Activated CD4-positive, alpha-beta T cell treated with anti-CD3 and anti-CD28 coated beads, Interleukin-2, amount 50 U/mL, for 24 hours (primary cell): Measurements from ENCODE around the gene TMEM213.
"Not testable (repeated sequence)": the region's sequence is repeated elsewhere in the genome, so short reads cannot be mapped to it uniquely, and the experiment has no call there.

Experiments used
- DNase-seq, 2 donors: peaks; one replicate each; pipeline ENCODE4 v3.0.0-alpha.2; 2020; ENCODE audit warnings: low read depth in 1 of 2, low spot score in 1 of 2

TMEM213 gene

GRCh38 chr7:138797046-138797445, 748 bp upstream of the TMEM213 start:
- not testable (repeated sequence) for DNase-seq

GRCh38 chr7:138798836-138799235, 1.0 kb downstream of the TMEM213 start:
- DNase-seq: no peak

- no peak for DNase-seq
Measured at GRCh38 chr7:138799336-138800000, 1.7 kb downstream of the TMEM213 start.

GRCh38 chr7:138801256-138801655, 3.5 kb downstream of the TMEM213 start:
- no peak for DNase-seq

GRCh38 chr7:138802706-138803105, 4.9 kb downstream of the TMEM213 start:
- no peak for DNase-seq

- DNase-seq: no peak
Measured at GRCh38 chr7:138804618-138805017, 6.8 kb downstream of the TMEM213 start.

- DNase-seq: no peak
Measured at GRCh38 chr7:138809346-138809745, 11.6 kb downstream of the TMEM213 start.

- DNase-seq: not testable (repeated sequence)
Measured at GRCh38 chr7:138811327-138811726, 13.5 kb downstream of the TMEM213 start.

GRCh38 chr7:138813945-138814344, 16.2 kb downstream of the TMEM213 start:
- no peak for DNase-seq

- no peak for DNase-seq
Measured at GRCh38 chr7:138814816-138815332, 17.1 kb downstream of the TMEM213 start.

GRCh38 chr7:138816650-138817049, 18.9 kb downstream of the TMEM213 start:
- DNase-seq: no peak

GRCh38 chr7:138819625-138820024, 21.8 kb downstream of the TMEM213 start:
- no peak for DNase-seq

- no peak for DNase-seq
Measured at GRCh38 chr7:138821912-138822311, 24.1 kb downstream of the TMEM213 start.

GRCh38 chr7:138822867-138823535, 25.2 kb downstream of the TMEM213 start:
- DNase-seq: no peak

- DNase-seq: no peak
Measured at GRCh38 chr7:138825049-138825721, 27.4 kb downstream of the TMEM213 start.

- DNase-seq: no peak
Measured at GRCh38 chr7:138828302-138828701, 30.5 kb downstream of the TMEM213 start.

GRCh38 chr7:138829335-138829734, 31.5 kb downstream of the TMEM213 start:
- no peak for DNase-seq

- no peak for DNase-seq
Measured at GRCh38 chr7:138832966-138833365, 35.2 kb downstream of the TMEM213 start.

GRCh38 chr7:138833596-138833995, 35.8 kb downstream of the TMEM213 start:
- DNase-seq: no peak

GRCh38 chr7:138834583-138834982, 36.8 kb downstream of the TMEM213 start:
- no peak for DNase-seq

GRCh38 chr7:138835087-138835486, 37.3 kb downstream of the TMEM213 start:
- no peak for DNase-seq

- DNase-seq: no peak
Measured at GRCh38 chr7:138837627-138838026, 39.8 kb downstream of the TMEM213 start.
